ENCODE measurements around the gene RTL10. TPM values are rescaled to one million over a fixed set of nuclear protein-coding genes. Genes with fewer than 3 reads are reported as not detected.

The RTL10 gene
- total RNA-seq: 20.0 and 23.4 TPM in 2 replicates

GRCh38 chr22:19854778-19855503, at the start of gene RTL10, which contains the start of gene GNB1L:
RTL10 (minus strand) TSS chr22:19854874; CDS start chr22:19852261, 2,613 bp downstream.
GNB1L (minus strand) TSS chr22:19854874; CDS start chr22:19821355, 33,519 bp downstream.
- no peaks in the 10 kb centered on the region for H3K27me3 Mint-ChIP-seq
- peak within 1 kb of the TSS; percentile 92 for H3K4me3 Mint-ChIP-seq
- H3K27ac Mint-ChIP-seq: peak within 1 kb of the TSS; percentile 96
- intact Hi-C loops (cut with micrococcal nuclease): loop anchor here (1.0 to 10.0 kb wide), 5 partner anchors 36 to 1150 kb away; partner anchors contain the start of genes C22orf39, COMT, RANBP1 and THAP7
- H3K4me1 Mint-ChIP-seq: peaks cover 24% of the 10 kb centered on the region
- H3K36me3 Mint-ChIP-seq (ENCODE audit: low read depth): peaks cover 23% of the 10 kb centered on the region
- H3K9me3 Mint-ChIP-seq: no peaks in the 10 kb centered on the region
- peak; percentile 99 for DNase-seq

GRCh38 chr22:19904174-19904856, 49.6 kb upstream of the RTL10 start:
- peaks cover under 1% of the 10 kb centered on the region for H3K4me1 Mint-ChIP-seq
- intact Hi-C loops (cut with micrococcal nuclease): no loop called here
- H3K4me3 Mint-ChIP-seq: no peak overlapping the region
- no peak overlapping the region for H3K27ac Mint-ChIP-seq
- DNase-seq: no peak
- no peaks in the 10 kb centered on the region for H3K36me3 Mint-ChIP-seq (ENCODE audit: low read depth)
- no peaks in the 10 kb centered on the region for H3K9me3 Mint-ChIP-seq
- H3K27me3 Mint-ChIP-seq: no peaks in the 10 kb centered on the region

- intact Hi-C loops (cut with micrococcal nuclease): no loop called here
- H3K27ac Mint-ChIP-seq: no peak overlapping the region
- H3K4me3 Mint-ChIP-seq: no peak overlapping the region
- DNase-seq: no peak
- no peaks in the 10 kb centered on the region for H3K27me3 Mint-ChIP-seq
- no peaks in the 10 kb centered on the region for H3K36me3 Mint-ChIP-seq (ENCODE audit: low read depth)
- H3K4me1 Mint-ChIP-seq: no peaks in the 10 kb centered on the region
- no peaks in the 10 kb centered on the region for H3K9me3 Mint-ChIP-seq
Observed at GRCh38 chr22:19903513-19903912, 48.8 kb upstream of the RTL10 start.

GRCh38 chr22:19903031-19903430, 48.4 kb upstream of the RTL10 start:
- intact Hi-C loops (cut with micrococcal nuclease): no loop called here
- H3K27me3 Mint-ChIP-seq: no peaks in the 10 kb centered on the region
- no peak for DNase-seq
- no peak overlapping the region for H3K4me3 Mint-ChIP-seq
- H3K27ac Mint-ChIP-seq: no peak overlapping the region
- no peaks in the 10 kb centered on the region for H3K4me1 Mint-ChIP-seq
- H3K9me3 Mint-ChIP-seq: no peaks in the 10 kb centered on the region
- no peaks in the 10 kb centered on the region for H3K36me3 Mint-ChIP-seq (ENCODE audit: low read depth)

- Mint-ChIP-seq H3K27ac (no peak overlapping the region), H3K36me3 (ENCODE audit: low read depth) (no peaks in the 10 kb centered on the region), H3K4me1 (no peaks in the 10 kb centered on the region), H3K4me3 (no peak overlapping the region), H3K9me3 (no peaks in the 10 kb centered on the region), H3K27me3 (no peaks in the 10 kb centered on the region)
- intact Hi-C loops (cut with micrococcal nuclease): no loop called here
- DNase-seq: no peak
Observed at GRCh38 chr22:19902245-19902715, 47.6 kb upstream of the RTL10 start.

- no peaks in the 10 kb centered on the region for H3K4me1 Mint-ChIP-seq
- DNase-seq: no peak
- no peak overlapping the region for H3K27ac Mint-ChIP-seq
- H3K9me3 Mint-ChIP-seq: no peaks in the 10 kb centered on the region
- H3K27me3 Mint-ChIP-seq: no peaks in the 10 kb centered on the region
- no peaks in the 10 kb centered on the region for H3K36me3 Mint-ChIP-seq (ENCODE audit: low read depth)
- intact Hi-C loops (cut with micrococcal nuclease): no loop called here
- H3K4me3 Mint-ChIP-seq: no peak overlapping the region
Observed at GRCh38 chr22:19901577-19902244, 47.0 kb upstream of the RTL10 start.

GRCh38 chr22:19900707-19901436, 46.2 kb upstream of the RTL10 start:
- Mint-ChIP-seq H3K9me3 (no peaks in the 10 kb centered on the region), H3K36me3 (ENCODE audit: low read depth) (no peaks in the 10 kb centered on the region), H3K27me3 (no peaks in the 10 kb centered on the region), H3K4me1 (peaks cover 2% of the 10 kb centered on the region), H3K27ac (no peak overlapping the region), H3K4me3 (no peak overlapping the region)
- no peak for DNase-seq
- intact Hi-C loops (cut with micrococcal nuclease): no loop called here

GRCh38 chr22:19898831-19899567, 44.3 kb upstream of the RTL10 start:
- no peak for DNase-seq
- intact Hi-C loops (cut with micrococcal nuclease): no loop called here
- peaks cover 3% of the 10 kb centered on the region for H3K4me1 Mint-ChIP-seq
- H3K9me3 Mint-ChIP-seq: no peaks in the 10 kb centered on the region
- no peak overlapping the region for H3K27ac Mint-ChIP-seq
- H3K36me3 Mint-ChIP-seq (ENCODE audit: low read depth): peaks cover 1% of the 10 kb centered on the region
- H3K4me3 Mint-ChIP-seq: no peak overlapping the region
- H3K27me3 Mint-ChIP-seq: no peaks in the 10 kb centered on the region

- intact Hi-C loops (cut with micrococcal nuclease): no loop called here
- Mint-ChIP-seq H3K4me3 (no peak overlapping the region), H3K9me3 (no peaks in the 10 kb centered on the region), H3K4me1 (peaks cover 3% of the 10 kb centered on the region), H3K27me3 (no peaks in the 10 kb centered on the region), H3K36me3 (ENCODE audit: low read depth) (peaks cover 2% of the 10 kb centered on the region), H3K27ac (no peak overlapping the region)
- no peak for DNase-seq
Observed at GRCh38 chr22:19898145-19898544, 43.5 kb upstream of the RTL10 start.

- H3K4me1 Mint-ChIP-seq: peaks cover 6% of the 10 kb centered on the region
- H3K36me3 Mint-ChIP-seq (ENCODE audit: low read depth): peaks cover 2% of the 10 kb centered on the region
- no peak for DNase-seq
- no peak overlapping the region for H3K4me3 Mint-ChIP-seq
- H3K9me3 Mint-ChIP-seq: no peaks in the 10 kb centered on the region
- H3K27ac Mint-ChIP-seq: no peak overlapping the region
- no peaks in the 10 kb centered on the region for H3K27me3 Mint-ChIP-seq
- intact Hi-C loops (cut with micrococcal nuclease): no loop called here
Observed at GRCh38 chr22:19897726-19898125, 43.1 kb upstream of the RTL10 start.

GRCh38 chr22:19896665-19897355, 42.1 kb upstream of the RTL10 start:
- no peak for DNase-seq

GRCh38 chr22:19895160-19895849, 40.6 kb upstream of the RTL10 start:
- intact Hi-C loops (cut with micrococcal nuclease): no loop called here
- H3K9me3 Mint-ChIP-seq: no peaks in the 10 kb centered on the region
- no peak for DNase-seq
- peaks cover 25% of the 10 kb centered on the region for H3K4me1 Mint-ChIP-seq
- H3K4me3 Mint-ChIP-seq: no peak overlapping the region
- H3K27me3 Mint-ChIP-seq: no peaks in the 10 kb centered on the region
- H3K27ac Mint-ChIP-seq: no peak overlapping the region
- peaks cover 2% of the 10 kb centered on the region for H3K36me3 Mint-ChIP-seq (ENCODE audit: low read depth)

More at GRCh38 chr22:19896665-19897355, 42.1 kb upstream of the RTL10 start:
- Mint-ChIP-seq H3K4me3 (no peak overlapping the region), H3K27ac (no peak overlapping the region), H3K27me3 (no peaks in the 10 kb centered on the region), H3K9me3 (no peaks in the 10 kb centered on the region), H3K4me1 (peaks cover 13% of the 10 kb centered on the region), H3K36me3 (ENCODE audit: low read depth) (peaks cover 2% of the 10 kb centered on the region)
- intact Hi-C loops (cut with micrococcal nuclease): no loop called here

Measured in activated CD4-positive, alpha-beta T cell treated with anti-CD3 and anti-CD28 coated beads, Interleukin-2, amount 10 ng/mL, durations not matched to agents 24 days and 14 days (primary cell).